ENCODE measurements around the gene TMTC1.

The TMTC1 gene

GRCh38 chr12:29581631-29582030 is 202.1 kb downstream of the TMTC1 start:
- Histone ChIP-seq H3K9me3 (ENCODE audit: control insufficient read depth, insufficient read depth, low read length) (no peaks in the 10 kb centered on the region), H3K27me3 (ENCODE audit: control insufficient read depth, insufficient read depth, low read length) (no peaks in the 10 kb centered on the region), H3K4me3 (ENCODE audit: low read length) (no peak overlapping the region), H3K36me3 (ENCODE audit: control insufficient read depth, insufficient read depth, low read length) (no peaks in the 10 kb centered on the region), H3K4me1 (ENCODE audit: control insufficient read depth, insufficient read depth, low read length) (no peaks in the 10 kb centered on the region; the same call in 1 of the 2 replicates), H3K27ac (ENCODE audit: low read length) (no peak overlapping the region)
- DNase-seq (ENCODE audit: low read depth, low spot score) = no peak
- WGBS (ENCODE audit: insufficient coverage, insufficient read length) = no CpG with 5 or more reads among the region's 4 CpGs

GRCh38 chr12:29580971-29581370 is 202.8 kb downstream of the TMTC1 start:
- Histone ChIP-seq H3K9me3 (ENCODE audit: control insufficient read depth, insufficient read depth, low read length) (no peaks in the 10 kb centered on the region), H3K36me3 (ENCODE audit: control insufficient read depth, insufficient read depth, low read length) (no peaks in the 10 kb centered on the region), H3K4me1 (ENCODE audit: control insufficient read depth, insufficient read depth, low read length) (no peaks in the 10 kb centered on the region; the same call in 1 of the 2 replicates), H3K4me3 (ENCODE audit: low read length) (no peak overlapping the region), H3K27me3 (ENCODE audit: control insufficient read depth, insufficient read depth, low read length) (no peaks in the 10 kb centered on the region), H3K27ac (ENCODE audit: low read length) (no peak overlapping the region)
- DNase-seq (ENCODE audit: low read depth, low spot score) = no peak
- no CpG with 5 or more reads among the region's 1 CpG for whole genome bisulfite sequencing (ENCODE audit: insufficient coverage, insufficient read length)

- H3K27ac ChIP-seq (ENCODE audit: low read length) = no peak overlapping the region
- no peak overlapping the region for H3K4me3 ChIP-seq (ENCODE audit: low read length)
- no peaks in the 10 kb centered on the region for H3K36me3 ChIP-seq (ENCODE audit: control insufficient read depth, insufficient read depth, low read length)
- H3K9me3 ChIP-seq (ENCODE audit: control insufficient read depth, insufficient read depth, low read length) = no peaks in the 10 kb centered on the region
- no CpG with 5 or more reads among the region's 3 CpGs for WGBS (ENCODE audit: insufficient coverage, insufficient read length)
- no peaks in the 10 kb centered on the region; the same call in 1 of the 2 replicates for H3K4me1 ChIP-seq (ENCODE audit: control insufficient read depth, insufficient read depth, low read length)
- no peak for DNase-seq (ENCODE audit: low read depth, low spot score)
- H3K27me3 ChIP-seq (ENCODE audit: control insufficient read depth, insufficient read depth, low read length) = no peaks in the 10 kb centered on the region
These were observed 205.0 kb downstream of the TMTC1 start for GRCh38 chr12:29578731-29579130.

DNA sequence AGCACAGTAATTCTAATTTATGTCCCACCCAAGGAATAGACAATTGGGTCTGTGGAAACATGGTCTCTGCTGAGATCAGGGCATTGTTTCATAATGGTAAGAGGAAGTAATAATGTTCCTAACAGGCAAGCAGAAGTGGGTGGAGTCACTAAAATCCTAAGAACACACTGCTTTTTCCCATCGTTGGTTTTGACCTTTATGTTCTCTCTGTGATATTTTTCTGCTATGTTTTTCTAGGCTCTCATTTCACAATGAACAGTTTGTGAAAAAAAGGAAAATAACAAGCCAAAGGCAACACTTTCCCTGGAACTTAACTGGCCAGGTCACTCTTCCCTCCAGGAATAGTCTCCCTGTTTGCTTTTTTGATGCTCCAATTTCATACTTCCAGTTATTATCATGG is 205.7 kb downstream of the TMTC1 start:
- WGBS (ENCODE audit: insufficient coverage, insufficient read length) = no CpG with 5 or more reads among the region's 1 CpG
- DNase-seq (ENCODE audit: low read depth, low spot score) = no peak
- Histone ChIP-seq H3K27me3 (ENCODE audit: control insufficient read depth, insufficient read depth, low read length) (0 out of 2 replicates have a peak, but pooled peaks cover 1% of the 10 kb centered on the region), H3K36me3 (ENCODE audit: control insufficient read depth, insufficient read depth, low read length) (no peaks in the 10 kb centered on the region), H3K4me3 (ENCODE audit: low read length) (no peak overlapping the region), H3K27ac (ENCODE audit: low read length) (no peak overlapping the region), H3K9me3 (ENCODE audit: control insufficient read depth, insufficient read depth, low read length) (no peaks in the 10 kb centered on the region), H3K4me1 (ENCODE audit: control insufficient read depth, insufficient read depth, low read length) (no peaks in the 10 kb centered on the region; the same call in 1 of the 2 replicates)

DNA sequence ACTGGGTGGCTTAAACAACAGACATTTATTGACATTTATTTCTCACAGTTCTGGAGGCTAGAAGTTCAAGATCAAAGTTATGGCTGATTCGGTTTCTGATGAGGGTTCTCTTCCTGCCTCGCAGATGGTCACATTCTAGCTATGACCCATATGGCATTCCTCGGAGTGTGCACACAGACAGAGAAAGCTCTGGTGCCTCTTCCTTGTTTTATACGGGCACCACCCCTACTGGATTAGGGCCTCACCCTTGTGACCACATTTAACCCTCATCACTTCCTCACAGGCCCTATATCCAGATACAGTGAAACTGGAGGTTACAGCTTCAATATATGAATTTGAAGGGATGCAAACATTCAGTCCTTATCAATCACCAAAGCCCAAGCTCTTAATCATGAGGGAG is 209.2 kb downstream of the TMTC1 start:
- no CpG with 5 or more reads among the region's 4 CpGs for WGBS (ENCODE audit: insufficient coverage, insufficient read length)
- no peak for DNase-seq (ENCODE audit: low read depth, low spot score)

DNA sequence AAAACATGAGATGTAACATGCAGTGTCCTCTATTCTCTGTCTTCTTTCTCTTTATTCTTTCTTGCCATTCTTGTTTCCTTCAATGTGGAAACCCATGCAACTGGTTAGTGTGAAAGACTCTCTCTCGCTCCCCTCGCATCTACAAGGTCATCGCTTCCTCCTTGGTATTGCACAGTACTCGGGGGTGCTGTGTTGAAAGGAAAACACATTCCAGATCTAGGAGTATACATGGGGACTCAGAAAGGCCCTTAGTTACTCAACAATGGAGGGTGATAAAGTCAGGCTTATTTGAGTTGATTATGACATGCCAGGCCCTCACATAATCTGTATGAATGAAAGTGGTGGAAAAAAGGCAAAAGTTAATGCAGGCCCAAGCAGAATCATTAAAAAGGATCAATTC is 210.8 kb downstream of the TMTC1 start:
- no peaks in the 10 kb centered on the region for H3K9me3 ChIP-seq (ENCODE audit: control insufficient read depth, insufficient read depth, low read length)
- no peaks in the 10 kb centered on the region for H3K4me1 ChIP-seq (ENCODE audit: control insufficient read depth, insufficient read depth, low read length)
- H3K27ac ChIP-seq (ENCODE audit: low read length) = no peak overlapping the region
- H3K36me3 ChIP-seq (ENCODE audit: control insufficient read depth, insufficient read depth, low read length) = no peaks in the 10 kb centered on the region
- no CpG with 5 or more reads among the region's 4 CpGs for WGBS (ENCODE audit: insufficient coverage, insufficient read length)
- no peak for DNase-seq (ENCODE audit: low read depth, low spot score)
- 0 out of 2 replicates have a peak, but pooled peaks cover 1% of the 10 kb centered on the region for H3K27me3 ChIP-seq (ENCODE audit: control insufficient read depth, insufficient read depth, low read length)
- H3K4me3 ChIP-seq (ENCODE audit: low read length) = no peak overlapping the region

More for the DNA sequence above, 209.2 kb downstream of the TMTC1 start:
- Histone ChIP-seq H3K4me1 (ENCODE audit: control insufficient read depth, insufficient read depth, low read length) (no peaks in the 10 kb centered on the region), H3K9me3 (ENCODE audit: control insufficient read depth, insufficient read depth, low read length) (no peaks in the 10 kb centered on the region), H3K27ac (ENCODE audit: low read length) (no peak overlapping the region), H3K27me3 (ENCODE audit: control insufficient read depth, insufficient read depth, low read length) (0 out of 2 replicates have a peak, but pooled peaks cover 1% of the 10 kb centered on the region), H3K36me3 (ENCODE audit: control insufficient read depth, insufficient read depth, low read length) (no peaks in the 10 kb centered on the region), H3K4me3 (ENCODE audit: low read length) (no peak overlapping the region)

DNA sequence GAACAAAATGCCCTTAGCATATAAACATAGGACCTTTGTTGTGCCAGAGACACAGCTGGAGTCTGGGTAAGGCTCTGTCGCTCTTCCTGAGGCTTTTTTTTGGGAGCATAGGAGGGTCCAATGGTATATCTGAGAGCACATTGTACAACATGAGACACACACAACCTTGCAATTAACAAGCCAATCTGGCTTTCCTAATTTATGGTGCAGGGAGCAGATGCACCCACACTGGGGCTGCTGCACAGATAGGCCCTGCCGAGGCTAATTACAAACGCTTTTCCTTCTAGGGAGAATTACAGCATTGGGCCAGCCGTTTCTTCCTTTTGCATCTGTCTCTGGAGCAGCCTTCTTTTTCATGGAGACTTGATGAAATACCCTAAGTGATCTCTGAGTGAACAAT is 211.3 kb downstream of the TMTC1 start:
- no peaks in the 10 kb centered on the region for H3K4me1 ChIP-seq (ENCODE audit: control insufficient read depth, insufficient read depth, low read length)
- no CpG with 5 or more reads among the region's 4 CpGs for WGBS (ENCODE audit: insufficient coverage, insufficient read length)
- H3K27me3 ChIP-seq (ENCODE audit: control insufficient read depth, insufficient read depth, low read length) = 0 out of 2 replicates have a peak, but pooled peaks cover 1% of the 10 kb centered on the region
- no peaks in the 10 kb centered on the region for H3K36me3 ChIP-seq (ENCODE audit: control insufficient read depth, insufficient read depth, low read length)
- no peaks in the 10 kb centered on the region for H3K9me3 ChIP-seq (ENCODE audit: control insufficient read depth, insufficient read depth, low read length)
- no peak overlapping the region for H3K27ac ChIP-seq (ENCODE audit: low read length)
- DNase-seq (ENCODE audit: low read depth, low spot score) = no peak
- no peak overlapping the region for H3K4me3 ChIP-seq (ENCODE audit: low read length)

DNA sequence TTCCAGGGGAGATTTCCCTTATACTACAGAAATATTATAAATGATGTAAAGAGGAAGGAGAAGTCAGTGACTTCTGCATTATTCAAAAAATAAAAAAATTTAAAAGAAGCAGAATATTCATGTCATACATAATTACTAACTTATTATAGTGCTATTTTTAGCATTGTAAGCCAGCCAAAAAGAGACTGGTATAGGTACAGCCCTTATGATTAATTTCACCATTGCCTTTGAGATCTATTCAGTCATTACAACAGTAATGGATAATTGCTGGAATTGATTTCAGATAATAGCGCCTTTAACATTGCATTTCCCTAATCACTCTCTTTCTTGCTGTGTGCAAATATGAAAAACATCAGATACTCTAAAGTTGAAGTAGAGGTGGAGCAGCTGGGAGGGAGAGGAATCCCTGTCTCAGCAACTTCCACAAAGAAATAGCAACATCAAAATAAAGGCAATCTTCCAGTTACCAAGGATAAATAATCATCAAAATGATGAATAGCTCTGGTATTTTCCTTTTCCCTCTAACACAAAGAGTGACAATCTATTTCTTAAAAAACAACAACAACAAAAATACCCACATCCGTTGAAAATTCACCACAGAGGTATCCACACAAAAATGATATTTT is 214.5 kb downstream of the TMTC1 start:
- H3K9me3 ChIP-seq (ENCODE audit: control insufficient read depth, insufficient read depth, low read length) = no peaks in the 10 kb centered on the region
- DNase-seq (ENCODE audit: low read depth, low spot score) = no peak
- 100% methylated on average over 1 of the region's 2 CpGs for WGBS (ENCODE audit: insufficient coverage, insufficient read length)
- H3K4me1 ChIP-seq (ENCODE audit: control insufficient read depth, insufficient read depth, low read length) = no peaks in the 10 kb centered on the region
- no peak overlapping the region for H3K27ac ChIP-seq (ENCODE audit: low read length)
- H3K4me3 ChIP-seq (ENCODE audit: low read length) = no peak overlapping the region
- H3K36me3 ChIP-seq (ENCODE audit: control insufficient read depth, insufficient read depth, low read length) = no peaks in the 10 kb centered on the region
- H3K27me3 ChIP-seq (ENCODE audit: control insufficient read depth, insufficient read depth, low read length) = 0 out of 2 replicates have a peak, but pooled peaks cover 1% of the 10 kb centered on the region

- no peaks in the 10 kb centered on the region for H3K36me3 ChIP-seq (ENCODE audit: control insufficient read depth, insufficient read depth, low read length)
- no peaks in the 10 kb centered on the region for H3K27me3 ChIP-seq (ENCODE audit: control insufficient read depth, insufficient read depth, low read length)
- no peak overlapping the region for H3K27ac ChIP-seq (ENCODE audit: low read length)
- H3K4me3 ChIP-seq (ENCODE audit: low read length) = no peak overlapping the region
- DNase-seq (ENCODE audit: low read depth, low spot score) = no peak
- H3K4me1 ChIP-seq (ENCODE audit: control insufficient read depth, insufficient read depth, low read length) = no peaks in the 10 kb centered on the region
- no peaks in the 10 kb centered on the region for H3K9me3 ChIP-seq (ENCODE audit: control insufficient read depth, insufficient read depth, low read length)
- no CpG with 5 or more reads among the region's 6 CpGs for WGBS (ENCODE audit: insufficient coverage, insufficient read length)
These were observed 217.3 kb downstream of the TMTC1 start for GRCh38 chr12:29566441-29566840.

DNA sequence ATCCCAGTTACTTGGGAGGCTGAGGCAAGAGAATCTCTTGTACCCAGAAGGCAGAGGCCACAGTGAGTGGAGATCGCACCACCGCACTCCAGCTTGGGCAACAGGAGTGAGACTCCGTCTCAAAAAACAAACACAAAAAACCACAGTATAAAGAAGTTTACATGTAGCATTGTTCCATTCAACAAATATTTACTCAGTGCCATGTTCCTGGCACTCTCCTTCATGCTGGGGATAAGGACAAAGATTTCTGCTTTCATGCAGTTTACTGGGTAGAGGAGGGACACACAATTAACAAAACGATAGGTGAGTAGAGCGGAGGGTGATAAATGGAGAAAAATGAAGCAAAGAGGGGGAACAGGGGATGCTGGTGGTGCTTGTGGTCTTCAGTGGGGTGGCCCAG is 218.0 kb downstream of the TMTC1 start:
- H3K4me3 ChIP-seq (ENCODE audit: low read length) = no peak overlapping the region
- WGBS (ENCODE audit: insufficient coverage, insufficient read length) = 100% methylated on average over 1 of the region's 5 CpGs
- H3K36me3 ChIP-seq (ENCODE audit: control insufficient read depth, insufficient read depth, low read length) = no peaks in the 10 kb centered on the region
- H3K4me1 ChIP-seq (ENCODE audit: control insufficient read depth, insufficient read depth, low read length) = no peaks in the 10 kb centered on the region
- H3K9me3 ChIP-seq (ENCODE audit: control insufficient read depth, insufficient read depth, low read length) = no peaks in the 10 kb centered on the region
- no peak overlapping the region for H3K27ac ChIP-seq (ENCODE audit: low read length)
- H3K27me3 ChIP-seq (ENCODE audit: control insufficient read depth, insufficient read depth, low read length) = no peaks in the 10 kb centered on the region
- no peak for DNase-seq (ENCODE audit: low read depth, low spot score)

DNA sequence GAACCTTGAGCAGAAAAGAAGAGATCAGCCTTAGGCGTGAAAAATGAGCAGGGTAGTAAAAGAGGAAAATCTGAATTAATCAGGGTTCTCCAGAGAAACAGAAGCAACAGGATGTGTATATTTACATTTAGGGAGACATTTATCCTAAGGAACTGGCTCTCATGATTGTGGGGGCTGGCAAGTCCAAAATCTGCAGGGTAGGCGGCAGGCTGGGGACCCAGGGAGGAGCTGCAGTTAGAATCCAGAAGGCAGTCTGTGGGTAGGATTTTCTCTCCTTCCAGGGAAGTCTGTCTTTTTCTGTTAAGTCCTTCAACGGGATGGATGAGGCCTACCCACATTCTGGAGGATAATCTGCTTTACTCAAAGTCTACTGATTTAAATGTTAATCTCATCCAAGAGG is 218.8 kb downstream of the TMTC1 start:
- Histone ChIP-seq H3K27ac (ENCODE audit: low read length) (no peak overlapping the region), H3K4me1 (ENCODE audit: control insufficient read depth, insufficient read depth, low read length) (no peaks in the 10 kb centered on the region), H3K36me3 (ENCODE audit: control insufficient read depth, insufficient read depth, low read length) (no peaks in the 10 kb centered on the region), H3K9me3 (ENCODE audit: control insufficient read depth, insufficient read depth, low read length) (no peaks in the 10 kb centered on the region), H3K4me3 (ENCODE audit: low read length) (no peak overlapping the region), H3K27me3 (ENCODE audit: control insufficient read depth, insufficient read depth, low read length) (no peaks in the 10 kb centered on the region)
- no CpG with 5 or more reads among the region's 3 CpGs for WGBS (ENCODE audit: insufficient coverage, insufficient read length)
- no peak for DNase-seq (ENCODE audit: low read depth, low spot score)
